Neural progenitor cell (in vitro differentiated cells): ENCODE results near the gene MAP3K9. TPM values are rescaled to one million over a fixed set of nuclear protein-coding genes. Genes with fewer than 3 reads are reported as not detected.

Source experiments
- DNase-seq: peaks from one replicate; pipeline ENCODE4 v3.0.0-alpha.2; 2016; ENCODE audit warnings: low spot score
- H2AFZ ChIP-seq: fragments of 200-600 bp; sonication (generic); replicated peaks from 2 replicates; pipeline ENCODE4 v1.6.1; 2016; ENCODE audit warnings: antibody characterized with exemption
- H3F3A ChIP-seq: fragments of 200-600 bp; sonication (generic); 2 replicates; pipeline ENCODE4 v1.6.1; 2016; ENCODE audit warnings: antibody characterized with exemption, low read depth
- H3K27ac ChIP-seq: fragments of 200-600 bp; sonication (generic); 2 replicates; pipeline ENCODE4 v1.5.1; 2016; ENCODE audit warnings: mild to moderate bottlenecking
- H3K27me3 ChIP-seq: fragments of 200-600 bp; sonication (generic); 2 replicates; pipeline ENCODE4 v1.6.1; 2016; ENCODE audit warnings: mild to moderate bottlenecking, moderate library complexity
- H3K36me3 ChIP-seq: fragments of 200-600 bp; sonication (generic); 2 replicates; pipeline ENCODE4 v1.5.1; 2016
- H3K4me1 ChIP-seq: fragments of 200-600 bp; sonication (generic); 2 replicates; pipeline ENCODE4 v1.6.1; 2016; ENCODE audit warnings: mixed run types
- H3K4me2 ChIP-seq: fragments of 200-600 bp; sonication (generic); 2 replicates; pipeline ENCODE4 v1.6.1; 2016
- H3K4me3 ChIP-seq: fragments of 200-600 bp; sonication (generic); 2 replicates; pipeline ENCODE4 v1.5.1; 2016
- H3K79me2 ChIP-seq: fragments of 200-600 bp; sonication (generic); 2 replicates; pipeline ENCODE4 v1.6.1; 2016; ENCODE audit warnings: low read depth
- H3K9ac ChIP-seq: fragments of 200-600 bp; sonication (generic); 2 replicates; pipeline ENCODE4 v1.6.1; 2016
- H3K9me3 ChIP-seq: fragments of 200-600 bp; sonication (generic); 2 replicates; pipeline ENCODE4 v1.5.1; 2016; ENCODE audit warnings: low read depth
- H4K20me1 ChIP-seq: fragments of 200-600 bp; sonication (generic); 2 replicates; pipeline ENCODE4 v1.6.1; 2016; ENCODE audit warnings: low read depth
- H3K27ac Mint-ChIP-seq: 3 replicates; pipeline ENCODE4 v1.8.0; 2021; ENCODE audit warnings: mixed read lengths
- H3K27me3 Mint-ChIP-seq: 2 replicates; pipeline ENCODE4 v1.8.0; 2022; ENCODE audit warnings: low read depth, mild to moderate bottlenecking, inconsistent platforms, moderate library complexity, mixed read lengths; ENCODE audit not compliant: insufficient read depth
- H3K36me3 Mint-ChIP-seq: 3 replicates; pipeline ENCODE4 v1.8.0; 2021; ENCODE audit warnings: mixed read lengths
- H3K4me1 Mint-ChIP-seq: 3 replicates; pipeline ENCODE4 v1.8.0; 2021; ENCODE audit warnings: mixed read lengths
- H3K4me3 Mint-ChIP-seq: 3 replicates; pipeline ENCODE4 v1.8.0; 2021; ENCODE audit warnings: mild to moderate bottlenecking, moderate library complexity, mixed read lengths
- H3K9me3 Mint-ChIP-seq: 3 replicates; pipeline ENCODE4 v1.8.0; 2020; ENCODE audit warnings: mixed read lengths
- CTCF ChIP-seq: fragments of 200-600 bp; sonication (generic); IDR thresholded peaks from 2 replicates; pipeline ENCODE4 v1.5.1; 2017; ENCODE audit warnings: antibody characterized with exemption, mild to moderate bottlenecking
- EZH2 ChIP-seq: fragments of 200-600 bp; sonication (generic); IDR thresholded peaks from 2 replicates; pipeline ENCODE4 v1.6.1; 2017; ENCODE audit warnings: antibody characterized with exemption, mild to moderate bottlenecking, moderate library complexity
- EZH2phosphoT487 ChIP-seq: fragments of 200-600 bp; sonication (generic); IDR thresholded peaks from 2 replicates; pipeline ENCODE4 v1.6.1; 2017; ENCODE audit warnings: antibody characterized with exemption
- total RNA-seq: library from RNA; depleted of rRNA; stranded (reverse); fragments of >200 nt; gene quantifications from 2 replicates; pipeline ENCODE4 v1.2.3, GENCODE V29; 2015; ENCODE audit warnings: low replicate concordance

Gene MAP3K9
- total RNA-seq, 1 donor from 2014 or later = 14.9 TPM

GRCh38 chr14:70741482-70741881 is 67.8 kb downstream of the MAP3K9 start:
- no peak for DNase-seq
- peaks cover 9% of the 10 kb centered on the region for H3K4me1 ChIP-seq
- H3K27ac ChIP-seq = no peak overlapping the region
- H3K79me2 ChIP-seq = no peaks in the 10 kb centered on the region
- H3K4me3 Mint-ChIP-seq = no peak overlapping the region
- H3K4me2 ChIP-seq = no peak overlapping the region
- peaks cover 9% of the 10 kb centered on the region for H4K20me1 ChIP-seq
- H3K9me3 Mint-ChIP-seq = no peaks in the 10 kb centered on the region
- H3K4me1 Mint-ChIP-seq = no peaks in the 10 kb centered on the region
- no peak overlapping the region for H3K27ac Mint-ChIP-seq
- no peaks in the 10 kb centered on the region for H3K36me3 ChIP-seq
- peaks cover 30% of the 10 kb centered on the region for H3K36me3 Mint-ChIP-seq
- H3K4me3 ChIP-seq = no peak overlapping the region
- TF ChIP-seq EZH2phosphoT487 = no peak
- TF ChIP-seq CTCF = no peak
- TF ChIP-seq EZH2 = no peak
- no peak overlapping the region for H2AFZ ChIP-seq
- H3K9ac ChIP-seq = no peak overlapping the region
- no peaks in the 10 kb centered on the region for H3K9me3 ChIP-seq
- H3K27me3 Mint-ChIP-seq = no peaks in the 10 kb centered on the region
- peaks cover 3% of the 10 kb centered on the region for H3F3A ChIP-seq
- no peaks in the 10 kb centered on the region for H3K27me3 ChIP-seq

- H3K36me3 ChIP-seq = no peaks in the 10 kb centered on the region
- peaks cover 41% of the 10 kb centered on the region for H3K36me3 Mint-ChIP-seq
- no peak overlapping the region for H3K27ac Mint-ChIP-seq
Measured at GRCh38 chr14:70735043-70735442, 74.3 kb downstream of the MAP3K9 start.

DNA sequence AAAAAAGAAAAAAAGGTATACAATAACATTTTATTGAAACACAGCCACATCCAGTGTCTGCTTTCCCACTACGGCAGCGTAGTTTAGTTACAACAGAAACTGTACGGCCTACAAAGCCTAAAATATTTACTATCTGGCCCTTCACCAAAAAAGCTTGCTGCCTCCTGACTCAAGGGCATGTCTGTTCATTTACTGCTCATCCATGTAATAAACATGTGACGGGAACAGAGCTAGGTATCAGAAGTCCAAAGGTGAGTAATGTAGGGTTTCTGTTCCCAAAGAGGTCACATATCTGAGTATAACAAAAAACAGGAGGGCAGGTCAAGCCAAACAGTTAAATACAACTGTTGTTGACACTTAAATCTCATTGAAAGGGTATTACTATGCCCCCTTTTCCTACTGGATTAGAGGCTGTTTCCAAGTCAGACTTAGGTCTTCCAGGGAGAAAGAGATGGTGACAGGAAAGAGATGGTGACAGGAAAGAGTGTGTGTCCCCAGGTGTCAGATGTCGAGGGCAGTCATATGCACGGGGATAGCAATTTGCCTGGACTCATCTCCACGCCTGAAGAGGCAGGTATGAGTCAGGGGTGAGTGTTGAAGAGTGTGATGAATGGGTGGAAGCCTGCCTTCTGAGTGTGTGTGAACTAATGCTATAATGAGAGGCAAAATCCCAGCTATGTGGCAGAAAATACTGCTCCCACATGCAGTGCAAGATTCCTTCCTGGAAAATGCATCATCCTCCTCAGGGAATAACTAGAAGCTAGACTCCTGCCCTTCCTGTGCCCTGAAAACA is 77.7 kb downstream of the MAP3K9 start:
- no peak for DNase-seq
- Mint-ChIP-seq H3K27ac (no peak overlapping the region), H3K4me1 (no peaks in the 10 kb centered on the region), H3K36me3 (peaks cover 41% of the 10 kb centered on the region), H3K9me3 (no peaks in the 10 kb centered on the region), H3K27me3 (peaks cover 2% of the 10 kb centered on the region), H3K4me3 (no peak overlapping the region)
- no peak overlapping the region for H2AFZ ChIP-seq
- H3K4me1 ChIP-seq = no peaks in the 10 kb centered on the region
- no peaks in the 10 kb centered on the region for H3K79me2 ChIP-seq
- H3K9me3 ChIP-seq = no peaks in the 10 kb centered on the region
- H3K4me2 ChIP-seq = no peak overlapping the region
- H3K27ac ChIP-seq = no peak overlapping the region
- no peak overlapping the region for H3K4me3 ChIP-seq
- H3K27me3 ChIP-seq = no peaks in the 10 kb centered on the region
- H4K20me1 ChIP-seq = no peaks in the 10 kb centered on the region
- TF ChIP-seq EZH2phosphoT487 (no peak), EZH2 (no peak)
- no peak overlapping the region for H3K9ac ChIP-seq
- H3F3A ChIP-seq = no peaks in the 10 kb centered on the region
- no peaks in the 10 kb centered on the region for H3K36me3 ChIP-seq

More at GRCh38 chr14:70735043-70735442, 74.3 kb downstream of the MAP3K9 start:
- Histone ChIP-seq H3K4me2 (no peak overlapping the region), H3K4me3 (no peak overlapping the region), H3K27me3 (no peaks in the 10 kb centered on the region), H3K9ac (no peak overlapping the region), H2AFZ (no peak overlapping the region), H3K79me2 (no peaks in the 10 kb centered on the region), H3K27ac (no peak overlapping the region), H3F3A (no peaks in the 10 kb centered on the region), H4K20me1 (no peaks in the 10 kb centered on the region), H3K9me3 (no peaks in the 10 kb centered on the region), H3K4me1 (no peaks in the 10 kb centered on the region)
- no peak for DNase-seq
- H3K27me3 Mint-ChIP-seq = peaks cover 2% of the 10 kb centered on the region
- no peak overlapping the region for H3K4me3 Mint-ChIP-seq
- no peak for TF ChIP-seq EZH2phosphoT487
- TF ChIP-seq CTCF = no peak
- no peak for TF ChIP-seq EZH2
- H3K4me1 Mint-ChIP-seq = no peaks in the 10 kb centered on the region
- no peaks in the 10 kb centered on the region for H3K9me3 Mint-ChIP-seq

DNA sequence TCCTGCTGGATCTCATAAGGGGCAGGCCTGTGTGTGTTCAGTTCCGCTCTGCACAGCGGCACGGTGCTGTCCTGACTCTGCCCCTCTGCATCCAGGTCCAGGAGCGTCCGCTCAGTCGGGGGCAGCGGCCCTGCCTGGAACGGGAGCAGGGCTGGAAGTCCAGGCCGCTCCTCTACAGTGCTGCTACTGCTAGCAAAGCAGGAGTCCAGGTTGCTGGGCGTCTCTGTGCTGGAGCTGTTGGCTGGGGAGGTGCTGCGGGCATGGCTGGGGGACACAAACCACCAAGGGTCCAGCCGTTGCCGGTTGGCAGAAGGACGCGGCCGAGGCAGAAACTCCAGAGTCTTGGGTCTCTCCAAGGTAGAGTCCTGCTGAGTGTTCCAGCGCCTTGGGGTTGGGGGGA is 78.9 kb downstream of the MAP3K9 start:
- Histone ChIP-seq H3K4me3 (no peak overlapping the region), H3K4me1 (no peaks in the 10 kb centered on the region), H3F3A (no peaks in the 10 kb centered on the region), H3K9me3 (no peaks in the 10 kb centered on the region), H2AFZ (no peak overlapping the region), H3K79me2 (no peaks in the 10 kb centered on the region), H3K27me3 (no peaks in the 10 kb centered on the region), H4K20me1 (no peaks in the 10 kb centered on the region), H3K36me3 (no peaks in the 10 kb centered on the region), H3K4me2 (no peak overlapping the region), H3K27ac (no peak overlapping the region), H3K9ac (no peak overlapping the region)
- Mint-ChIP-seq H3K4me1 (no peaks in the 10 kb centered on the region), H3K27me3 (peaks cover 2% of the 10 kb centered on the region), H3K9me3 (no peaks in the 10 kb centered on the region), H3K36me3 (peaks cover 38% of the 10 kb centered on the region), H3K4me3 (no peak overlapping the region), H3K27ac (no peak overlapping the region)
- TF ChIP-seq CTCF (no peak), EZH2phosphoT487 (no peak), EZH2 (no peak)
- no peak for DNase-seq
